OCI-LY7 (cell line): Measurements from ENCODE around the gene CELF4. TPM values are rescaled to one million over a fixed set of nuclear protein-coding genes. Genes with fewer than 3 reads are reported as not detected.

ENCODE experiments used
- BruUV-seq: library from RNA; stranded (reverse); fragments of 400-500 nt; replicated peaks from 2 replicates; lab custom pipeline; 2021; lab: Mats Ljungman, UMichigan
- CTCF ChIA-PET: fragments of 300-600 bp; sonication (Branson Sonifier 250); formaldehyde crosslinking; loops from one replicate; lab custom pipeline; 2022; ENCODE audit warnings: antibody characterized with exemption; ENCODE audit not compliant: unreplicated experiment; lab: Charles Lee
- POLR2A ChIA-PET: fragments of 300-600 bp; sonication (Branson Sonifier 250); formaldehyde crosslinking; loops from one replicate; lab custom pipeline; 2022; ENCODE audit warnings: antibody characterized with exemption; lab: Charles Lee
- DNase-seq: peaks from one replicate; pipeline ENCODE4 v3.0.0-alpha.2; 2015; ENCODE audit warnings: low spot score
- H2AFZ ChIP-seq: fragments of 200-600 bp; sonication (generic), shearing (Covaris generic); 2 replicates; pipeline ENCODE4 v1.6.1; 2014; ENCODE audit warnings: mild to moderate bottlenecking, antibody characterized with exemption, low read length, moderate library complexity
- H3K27ac ChIP-seq: fragments of 200-600 bp; sonication (generic); 2 replicates; pipeline ENCODE4 v1.5.1; 2014; ENCODE audit warnings: mixed run types, low read depth, mild to moderate bottlenecking, moderate library complexity, low read length, inconsistent platforms; ENCODE audit not compliant: poor library complexity, severe bottlenecking
- H3K36me3 ChIP-seq: fragments of 200-600 bp; sonication (generic); 2 replicates; pipeline ENCODE4 v1.6.1; 2014; ENCODE audit warnings: mild to moderate bottlenecking, antibody characterized with exemption, low read length, moderate library complexity, mixed read lengths; ENCODE audit not compliant: insufficient read depth
- H3K4me1 ChIP-seq: fragments of 200-600 bp; sonication (generic); 2 replicates; pipeline ENCODE4 v1.5.1; 2014; ENCODE audit warnings: mild to moderate bottlenecking, low read length; ENCODE audit not compliant: insufficient read depth, poor library complexity, severe bottlenecking
- H3K4me2 ChIP-seq: fragments of 200-600 bp; sonication (generic); 2 replicates; pipeline ENCODE4 v1.6.1; 2014; ENCODE audit warnings: mild to moderate bottlenecking, low read length
- H3K4me3 ChIP-seq: fragments of 200-600 bp; sonication (generic); 2 replicates; pipeline ENCODE4 v1.5.1; 2014; ENCODE audit warnings: mild to moderate bottlenecking, low read depth, low read length; ENCODE audit not compliant: poor library complexity, severe bottlenecking
- H3K79me2 ChIP-seq: fragments of 200-600 bp; sonication (generic); 2 replicates; pipeline ENCODE4 v1.6.1; 2016; ENCODE audit warnings: low read depth, mild to moderate bottlenecking, low read length, moderate library complexity, mixed read lengths; ENCODE audit not compliant: insufficient read depth
- H3K9me2 ChIP-seq: fragments of 200-600 bp; sonication (generic); 2 replicates; pipeline ENCODE4 v1.6.1; 2016; ENCODE audit warnings: mild to moderate bottlenecking, low read length, mixed read lengths; ENCODE audit not compliant: insufficient read depth
- H3K9me3 ChIP-seq: fragments of 200-600 bp; sonication (generic); 2 replicates; pipeline ENCODE4 v1.6.1; 2014; ENCODE audit warnings: mild to moderate bottlenecking, mixed run types, low read length, mixed read lengths
- H4K20me1 ChIP-seq: fragments of 200-600 bp; sonication (generic); 2 replicates; pipeline ENCODE4 v1.6.1; 2014; ENCODE audit warnings: mild to moderate bottlenecking, antibody characterized with exemption, low read length, moderate library complexity, mixed read lengths; ENCODE audit not compliant: insufficient read depth
- EZH2phosphoT487 ChIP-seq: fragments of 200-600 bp; sonication (generic); IDR thresholded peaks from 2 replicates; pipeline ENCODE4 v1.6.1; 2018; ENCODE audit warnings: low read depth, borderline replicate concordance, mild to moderate bottlenecking, mixed run types, antibody characterized with exemption, low read length, moderate library complexity, mixed read lengths
- intact Hi-C: fragments of 100-400 bp; cut with micrococcal nuclease; formaldehyde crosslinking; loops from one replicate; pipeline ENCODE4 v1.10.0; 2022; ENCODE audit not compliant: unreplicated experiment
- total RNA-seq, 2 experiments: library from RNA; depleted of rRNA in 1 of 2; stranded (reverse); fragments of >200 nt in 1 of 2; shearing (Covaris generic) in 1 of 2; gene quantifications; 2 replicates each; pipeline ENCODE4 v1.2.3, GENCODE V29; 2014 to 2022
- TF ChIP-seq, protein P1 (sequence below): fragments of 200-600 bp; sonication (generic); conservative IDR thresholded peaks from 2 replicates; pipeline ENCODE4 v1.5.1; 2014; ENCODE audit warnings: mild to moderate bottlenecking, antibody characterized with exemption, low read length, moderate library complexity, mixed read lengths

Gene CELF4
- total RNA-seq, 2 experiments from 2014 or later = not detected

DNA sequence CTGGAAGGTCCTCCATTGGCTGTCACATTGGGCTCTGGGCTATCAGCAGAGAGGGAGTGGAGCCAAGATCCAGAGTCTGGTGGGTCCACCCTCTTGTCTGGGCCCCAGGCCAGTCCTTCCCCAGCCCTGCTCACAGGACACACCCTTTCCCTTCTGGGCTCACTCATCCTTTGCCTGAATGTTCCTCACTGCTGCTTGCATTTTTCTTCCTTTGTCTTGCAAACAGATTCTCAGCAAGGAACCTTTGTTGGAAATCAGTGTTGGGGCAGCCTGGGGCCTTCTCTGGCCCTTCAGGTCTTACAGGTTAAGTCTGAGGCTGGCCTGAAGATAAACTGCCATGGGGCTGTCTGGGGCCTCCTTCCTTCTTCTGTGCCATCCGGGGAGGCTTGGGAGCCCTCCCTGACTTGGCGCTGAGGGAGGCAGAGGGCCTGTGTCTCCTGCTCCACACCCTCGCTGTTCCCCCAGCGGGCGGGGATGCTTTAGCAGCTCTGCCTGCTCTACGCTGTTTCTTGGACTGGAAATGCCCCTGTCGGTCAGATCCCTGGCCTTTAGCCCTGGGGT, 11.5 kb upstream of the CELF4 start:
- TF ChIP-seq, protein P1, sequence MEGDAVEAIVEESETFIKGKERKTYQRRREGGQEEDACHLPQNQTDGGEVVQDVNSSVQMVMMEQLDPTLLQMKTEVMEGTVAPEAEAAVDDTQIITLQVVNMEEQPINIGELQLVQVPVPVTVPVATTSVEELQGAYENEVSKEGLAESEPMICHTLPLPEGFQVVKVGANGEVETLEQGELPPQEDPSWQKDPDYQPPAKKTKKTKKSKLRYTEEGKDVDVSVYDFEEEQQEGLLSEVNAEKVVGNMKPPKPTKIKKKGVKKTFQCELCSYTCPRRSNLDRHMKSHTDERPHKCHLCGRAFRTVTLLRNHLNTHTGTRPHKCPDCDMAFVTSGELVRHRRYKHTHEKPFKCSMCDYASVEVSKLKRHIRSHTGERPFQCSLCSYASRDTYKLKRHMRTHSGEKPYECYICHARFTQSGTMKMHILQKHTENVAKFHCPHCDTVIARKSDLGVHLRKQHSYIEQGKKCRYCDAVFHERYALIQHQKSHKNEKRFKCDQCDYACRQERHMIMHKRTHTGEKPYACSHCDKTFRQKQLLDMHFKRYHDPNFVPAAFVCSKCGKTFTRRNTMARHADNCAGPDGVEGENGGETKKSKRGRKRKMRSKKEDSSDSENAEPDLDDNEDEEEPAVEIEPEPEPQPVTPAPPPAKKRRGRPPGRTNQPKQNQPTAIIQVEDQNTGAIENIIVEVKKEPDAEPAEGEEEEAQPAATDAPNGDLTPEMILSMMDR = no peak
- TF ChIP-seq EZH2phosphoT487 = no peak
- ChIA-PET POLR2A (no interaction called here), CTCF (no interaction called here)
- intact Hi-C loops = no loop called here
- Histone ChIP-seq H3K9me3 (no peaks in the 10 kb centered on the region), H3K4me2 (no peak overlapping the region), H3K36me3 (no peaks in the 10 kb centered on the region), H3K79me2 (no peaks in the 10 kb centered on the region), H4K20me1 (no peaks in the 10 kb centered on the region), H3K9me2 (no peaks in the 10 kb centered on the region), H3K4me3 (no peak overlapping the region), H3K27ac (no peak overlapping the region), H3K4me1 (no peaks in the 10 kb centered on the region), H2AFZ (no peak overlapping the region)
- DNase-seq = no peak
- no TSS peak for BruUV-seq

- Histone ChIP-seq H3K4me2 (no peak overlapping the region), H3K79me2 (no peaks in the 10 kb centered on the region), H3K27ac (no peak overlapping the region), H3K4me1 (no peaks in the 10 kb centered on the region), H3K9me2 (no peaks in the 10 kb centered on the region), H3K4me3 (no peak overlapping the region), H3K9me3 (no peaks in the 10 kb centered on the region), H2AFZ (no peak overlapping the region), H4K20me1 (no peaks in the 10 kb centered on the region), H3K36me3 (no peaks in the 10 kb centered on the region)
- CTCF ChIA-PET = no interaction called here
- TF ChIP-seq, protein P1 = no peak
- TF ChIP-seq EZH2phosphoT487 = no peak
- no peak for DNase-seq
- POLR2A ChIA-PET = no interaction called here
- intact Hi-C loops = no loop called here
- BruUV-seq = no TSS peak
Measured at GRCh38 chr18:37575646-37576045, 10.0 kb upstream of the CELF4 start.

DNA sequence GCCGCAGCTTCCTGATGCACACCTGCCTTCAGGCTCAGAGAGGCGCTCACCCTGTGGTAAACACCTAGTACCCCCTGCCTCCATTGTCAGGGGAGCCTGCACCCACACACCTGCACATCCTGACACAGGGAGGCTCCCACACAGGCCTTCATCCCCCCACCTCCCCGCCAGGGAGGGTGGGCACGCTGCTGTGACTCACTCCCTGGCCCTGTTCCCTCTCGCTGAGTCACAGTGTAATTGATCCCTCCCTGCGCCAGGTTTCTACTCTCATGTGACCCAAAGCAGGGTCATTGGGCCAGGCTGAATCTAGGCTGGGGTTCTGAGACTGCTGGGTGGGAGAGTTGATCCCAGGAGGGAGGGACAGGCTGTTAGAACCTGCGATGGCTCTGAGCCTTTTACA, 8.5 kb upstream of the CELF4 start:
- no peaks in the 10 kb centered on the region for H3K4me1 ChIP-seq
- no peaks in the 10 kb centered on the region for H3K9me3 ChIP-seq
- no peaks in the 10 kb centered on the region for H3K36me3 ChIP-seq
- no peak for DNase-seq
- H3K79me2 ChIP-seq = no peaks in the 10 kb centered on the region
- ChIA-PET CTCF (no interaction called here), POLR2A (no interaction called here)
- no TSS peak for BruUV-seq
- no peak overlapping the region for H3K4me2 ChIP-seq
- no peak for TF ChIP-seq EZH2phosphoT487
- TF ChIP-seq, protein P1 = no peak
- no peak overlapping the region for H3K4me3 ChIP-seq
- no peaks in the 10 kb centered on the region for H4K20me1 ChIP-seq
- H2AFZ ChIP-seq = no peak overlapping the region
- H3K9me2 ChIP-seq = no peaks in the 10 kb centered on the region
- intact Hi-C loops = no loop called here
- no peak overlapping the region for H3K27ac ChIP-seq
